HG02798 (cell line): ENCODE measurements around the gene TOM1.

Source experiments
- ATAC-seq: cut with Tn5 transposase; IDR thresholded peaks from one replicate; pipeline ENCODE4 v1.9.1; 2021; ENCODE audit warnings: mild to moderate bottlenecking; ENCODE audit not compliant: unreplicated experiment, poor library complexity

Gene TOM1

GRCh38 chr22:35306350-35306967 is 6.8 kb downstream of the TOM1 start:
- ATAC-seq: no peak

DNA sequence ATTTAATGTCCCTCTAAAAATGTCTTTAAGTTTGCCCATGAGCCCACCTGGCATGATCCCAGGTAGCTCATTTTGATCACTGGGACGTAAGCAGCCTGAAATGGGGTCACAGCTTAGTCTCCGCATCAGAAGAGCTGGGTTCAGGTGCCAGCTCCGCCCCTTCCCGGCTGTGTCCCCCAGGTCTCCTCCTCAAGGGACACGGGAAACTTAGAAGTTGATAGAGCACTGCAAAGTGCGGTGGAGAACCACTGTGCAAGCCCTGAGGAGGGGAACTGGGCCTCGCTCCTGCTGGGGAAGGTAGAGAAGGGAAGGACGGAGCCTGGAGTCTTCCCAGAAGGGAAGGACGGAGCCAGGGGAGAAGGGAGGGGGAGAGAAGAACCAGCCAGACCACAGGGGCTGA is 7.7 kb downstream of the TOM1 start:
- no peak for ATAC-seq

GRCh38 chr22:35307892-35308291 is 8.2 kb downstream of the TOM1 start:
- no peak for ATAC-seq

DNA sequence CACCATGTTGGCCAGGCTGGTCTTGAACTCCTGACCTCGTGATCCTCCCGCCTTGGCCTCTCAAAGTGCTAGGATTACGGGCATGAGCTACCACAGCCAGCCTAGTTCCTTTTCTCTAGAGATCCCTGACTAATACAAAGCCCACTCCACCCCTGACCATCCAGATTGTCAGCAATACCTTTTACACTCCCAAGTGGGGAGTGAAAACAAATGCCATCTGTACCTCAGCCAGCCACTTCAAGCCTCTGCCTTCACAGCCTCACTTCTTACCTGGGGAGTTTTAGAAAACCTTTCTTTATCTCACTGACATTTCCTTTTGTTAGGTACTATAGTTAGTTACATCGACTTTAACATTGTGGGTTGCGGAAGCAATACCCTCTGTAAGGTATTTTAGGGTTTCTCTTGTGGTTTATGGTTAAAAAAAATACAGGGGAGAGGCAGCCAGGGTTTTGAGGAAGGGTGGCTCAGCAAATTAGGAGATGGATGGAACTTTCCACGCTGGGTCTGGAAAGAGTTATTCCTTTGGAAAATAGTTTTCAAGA is 8.9 kb downstream of the TOM1 start:
- ATAC-seq: peak; percentile 47

DNA sequence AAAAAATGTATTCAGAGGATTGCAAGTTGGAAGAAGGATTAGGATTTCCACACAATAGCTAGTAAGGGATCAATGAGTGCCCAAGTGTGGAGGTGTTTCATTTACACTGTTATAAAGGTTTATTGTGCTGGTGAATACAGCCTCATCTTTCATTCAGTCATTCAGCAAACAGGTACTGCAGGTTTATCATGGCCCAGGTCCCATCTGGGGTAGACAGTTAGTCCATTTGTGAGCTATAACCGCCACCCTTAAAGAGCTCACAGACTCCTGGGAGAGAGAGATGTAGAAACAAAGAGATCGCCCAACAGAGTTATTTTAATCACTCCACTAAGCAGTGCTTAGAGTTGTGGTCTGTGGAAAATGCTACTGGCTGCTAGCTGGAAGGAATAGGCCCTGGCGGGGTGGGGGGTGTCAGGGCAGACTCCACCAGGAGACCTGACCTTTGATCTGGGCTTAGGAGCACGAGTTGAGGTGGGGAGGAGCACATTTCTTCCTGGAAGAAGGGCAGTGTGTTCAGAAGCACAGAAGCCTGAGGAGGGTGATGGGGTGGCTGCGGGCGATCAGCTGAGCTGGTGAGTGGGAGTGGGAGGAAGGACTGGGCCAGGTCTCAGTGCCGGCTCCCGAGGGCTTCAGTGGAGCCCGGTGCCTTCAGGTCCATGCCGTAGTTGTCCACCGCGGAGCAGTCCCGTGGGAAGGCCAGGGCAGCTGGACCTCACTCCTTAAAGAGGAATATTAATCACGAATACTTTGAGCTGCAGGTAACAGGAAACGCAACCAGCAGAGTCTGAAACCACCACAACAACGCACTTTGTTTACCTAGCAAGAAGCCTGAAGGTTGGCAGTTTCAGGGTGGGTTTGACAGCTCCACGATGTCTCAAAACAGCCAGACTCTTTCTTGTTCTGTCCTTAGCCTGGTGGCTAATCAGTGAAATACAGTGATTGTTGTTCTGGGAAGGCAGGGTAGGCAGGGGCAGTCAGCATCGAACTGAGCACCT is 11.2 kb downstream of the TOM1 start:
- no peak for ATAC-seq

DNA sequence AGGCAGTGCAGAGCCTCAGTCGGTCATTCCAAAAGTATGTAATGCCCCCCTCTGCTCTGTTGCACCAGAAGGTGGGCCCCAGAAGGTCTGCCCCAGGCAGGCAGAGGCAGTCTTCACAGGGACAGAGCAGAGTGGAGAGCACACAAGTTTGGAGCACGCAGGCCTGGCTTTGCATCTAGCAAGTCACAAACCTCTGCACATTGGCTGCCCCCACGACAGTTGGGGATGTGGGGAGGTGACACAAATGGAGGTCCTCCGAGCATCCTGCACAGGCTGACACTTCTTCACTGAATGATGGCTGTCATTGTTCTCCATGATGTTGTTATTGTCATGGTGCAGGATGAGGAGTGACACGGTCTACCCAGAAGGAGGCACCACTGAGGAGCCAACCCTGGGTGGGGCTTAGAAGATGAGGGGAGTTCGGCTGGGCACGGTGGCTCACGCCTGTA is 11.9 kb downstream of the TOM1 start:
- no peak for ATAC-seq

- ATAC-seq: no peak
These were observed 12.7 kb downstream of the TOM1 start for GRCh38 chr22:35312198-35313059.

DNA sequence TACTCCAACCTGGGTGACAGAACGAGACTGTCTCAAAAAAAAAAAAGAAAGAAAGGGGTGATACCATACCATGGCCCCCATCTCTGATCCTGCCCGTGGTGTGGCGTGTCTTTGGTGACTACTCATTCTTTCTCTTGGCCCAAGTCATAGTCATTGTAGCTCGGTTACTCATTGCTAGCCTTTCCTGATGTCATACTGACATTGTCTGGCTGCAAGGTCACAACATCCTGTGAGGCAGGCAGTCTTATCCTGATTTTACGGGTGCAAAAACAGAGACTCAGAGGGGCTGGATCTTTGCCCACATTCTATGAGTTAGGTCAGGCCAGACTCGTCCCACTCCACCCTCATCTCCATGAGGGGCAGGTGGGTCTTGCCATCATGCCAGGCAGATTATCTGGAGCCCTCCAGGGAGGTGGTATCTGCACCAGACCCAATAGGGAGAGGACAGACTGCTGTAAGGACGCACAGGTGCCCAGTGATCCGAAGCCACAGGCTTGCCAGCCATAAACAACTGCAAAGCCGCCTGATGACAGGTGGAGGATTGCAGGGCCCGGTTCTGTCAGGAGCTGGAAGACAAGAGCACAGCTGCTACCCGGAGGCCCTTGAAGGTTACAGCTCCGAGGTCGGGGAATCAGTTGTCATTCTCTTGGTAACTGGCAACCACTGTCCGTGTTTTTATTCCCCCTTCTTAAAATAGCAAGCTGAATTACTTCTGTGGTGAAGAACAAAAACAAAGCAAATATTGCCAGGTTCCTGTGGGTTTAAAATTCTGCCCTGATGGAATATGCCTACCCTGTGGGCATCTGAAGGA is 13.8 kb downstream of the TOM1 start:
- ATAC-seq: no peak

GRCh38 chr22:35314161-35314942 is 14.7 kb downstream of the TOM1 start:
- ATAC-seq: no peak

GRCh38 chr22:35315141-35315854 is 15.6 kb downstream of the TOM1 start:
- no peak for ATAC-seq

DNA sequence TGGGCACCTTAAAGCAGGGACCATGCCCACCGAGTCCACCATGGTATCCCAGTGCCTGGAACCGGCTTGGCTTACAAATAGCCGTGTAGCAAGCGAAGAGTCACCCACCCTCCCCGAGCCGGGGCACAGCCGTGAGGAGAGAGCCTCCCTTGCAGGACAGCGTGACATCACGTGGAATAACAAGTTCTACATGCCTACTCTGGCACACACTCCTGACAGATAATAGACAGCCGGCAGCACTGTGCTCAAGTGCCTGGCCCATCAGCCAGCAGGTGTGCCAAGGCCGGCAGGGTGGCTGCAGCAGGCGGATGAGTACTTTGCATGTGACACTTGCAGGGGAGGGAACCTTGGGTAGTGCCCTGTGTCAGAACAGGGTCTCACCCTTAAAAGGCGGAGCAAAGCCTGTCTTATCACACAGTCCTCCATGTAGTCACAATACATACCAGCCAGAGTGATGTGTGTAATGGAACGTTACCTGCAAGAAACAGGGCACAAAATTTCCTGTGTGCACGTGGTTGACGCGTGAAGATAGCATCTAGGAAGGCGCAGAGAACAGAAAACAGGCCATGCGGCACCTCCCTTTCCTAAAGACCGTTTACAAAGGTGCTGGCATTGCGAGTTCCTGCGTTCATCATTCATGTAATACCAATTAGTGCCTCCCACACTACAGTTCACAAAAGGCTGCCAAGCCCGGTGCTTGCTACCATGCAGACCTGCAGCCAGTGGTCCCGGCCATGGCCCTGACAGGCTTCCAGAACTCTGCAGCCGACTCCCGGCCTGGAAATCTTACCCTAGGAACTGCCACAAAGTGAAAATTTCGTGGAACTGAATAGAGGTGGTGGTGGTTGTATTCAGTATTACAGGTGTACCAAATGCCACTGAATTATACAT is 16.4 kb downstream of the TOM1 start:
- no peak for ATAC-seq

GRCh38 chr22:35316751-35317150 is 17.1 kb downstream of the TOM1 start:
- ATAC-seq: no peak

GRCh38 chr22:35317680-35318290 is 18.1 kb downstream of the TOM1 start:
- no peak for ATAC-seq

- ATAC-seq: no peak
These were observed 18.9 kb downstream of the TOM1 start for GRCh38 chr22:35318346-35319215.

DNA sequence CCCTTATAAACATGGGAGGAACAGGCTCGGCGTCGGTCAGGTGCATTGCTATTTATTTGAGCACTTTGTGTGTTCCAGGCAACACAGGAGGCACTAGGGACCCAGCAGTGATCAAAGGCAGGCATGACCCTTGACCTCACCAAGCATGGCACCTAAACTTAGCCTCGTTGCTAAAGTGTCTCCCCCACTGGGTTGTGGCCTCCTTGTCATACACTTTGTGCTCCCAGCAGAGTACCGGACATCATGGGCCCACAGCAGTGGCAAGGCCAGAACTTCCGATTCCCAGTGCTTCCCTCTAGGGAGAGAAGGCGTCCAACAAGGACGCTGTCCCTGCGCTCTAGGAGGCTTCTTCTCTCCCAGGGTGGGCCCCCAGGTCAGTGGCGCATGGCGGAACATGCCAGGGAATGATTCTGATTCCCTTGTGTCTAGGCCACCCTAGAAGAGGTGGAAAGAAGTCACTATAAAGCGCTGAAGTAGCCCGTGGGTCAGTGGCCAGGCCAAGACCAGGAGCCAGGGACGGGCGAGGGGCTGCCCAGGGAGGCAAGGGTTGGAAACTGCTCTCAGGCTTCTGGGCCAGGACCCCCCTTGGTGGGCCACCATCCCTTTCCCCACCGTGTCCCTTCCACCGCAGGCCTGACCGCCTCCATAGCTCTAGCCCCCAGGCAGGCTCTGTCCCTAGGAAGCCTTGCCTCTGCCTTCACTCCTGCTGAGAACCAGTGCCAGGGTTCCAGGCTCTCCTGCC is 19.7 kb downstream of the TOM1 start:
- no peak for ATAC-seq
